Activated naive CD8-positive, alpha-beta T cell treated with anti-CD3 and anti-CD28 coated beads, Interleukin-2, amount 50 U/mL, for 24 hours (primary cell): Measurements from ENCODE around the gene TLN1.

ENCODE experiments used
- ATAC-seq: fragments of 150-1000 bp; cut with Tn5 transposase; one replicate; pipeline ENCODE4 v1.10.0; 2021
- DNase-seq: peaks from one replicate; pipeline ENCODE4 v3.0.0; 2021
- H3K27ac Mint-ChIP-seq: one replicate; pipeline ENCODE4 v1.8.0; 2021; ENCODE audit warnings: mild to moderate bottlenecking, mixed read lengths
- H3K27me3 Mint-ChIP-seq: one replicate; pipeline ENCODE4 v1.8.0; 2021; ENCODE audit warnings: mixed read lengths
- H3K36me3 Mint-ChIP-seq: one replicate; pipeline ENCODE4 v1.8.0; 2021; ENCODE audit warnings: low read depth, mixed read lengths
- H3K4me1 Mint-ChIP-seq: one replicate; pipeline ENCODE4 v1.8.0; 2021; ENCODE audit warnings: mixed read lengths
- H3K4me3 Mint-ChIP-seq: one replicate; pipeline ENCODE4 v1.8.0; 2021; ENCODE audit warnings: mild to moderate bottlenecking, moderate library complexity, mixed read lengths
- H3K9me3 Mint-ChIP-seq: one replicate; pipeline ENCODE4 v1.8.0; 2021; ENCODE audit warnings: mixed read lengths

The TLN1 gene

GRCh38 chr9:35696520-35697215 lies 35.3 kb downstream of the TLN1 start:
- ATAC-seq (peak; percentile 88), DNase-seq (peak; percentile 66)
- no peaks in the 10 kb centered on the region for H3K27me3 Mint-ChIP-seq
- H3K4me1 Mint-ChIP-seq = peaks cover 6% of the 10 kb centered on the region
- no peak overlapping the region for H3K4me3 Mint-ChIP-seq
- peaks cover 18% of the 10 kb centered on the region for H3K36me3 Mint-ChIP-seq
- H3K27ac Mint-ChIP-seq = no peak overlapping the region
- H3K9me3 Mint-ChIP-seq = no peaks in the 10 kb centered on the region

DNA sequence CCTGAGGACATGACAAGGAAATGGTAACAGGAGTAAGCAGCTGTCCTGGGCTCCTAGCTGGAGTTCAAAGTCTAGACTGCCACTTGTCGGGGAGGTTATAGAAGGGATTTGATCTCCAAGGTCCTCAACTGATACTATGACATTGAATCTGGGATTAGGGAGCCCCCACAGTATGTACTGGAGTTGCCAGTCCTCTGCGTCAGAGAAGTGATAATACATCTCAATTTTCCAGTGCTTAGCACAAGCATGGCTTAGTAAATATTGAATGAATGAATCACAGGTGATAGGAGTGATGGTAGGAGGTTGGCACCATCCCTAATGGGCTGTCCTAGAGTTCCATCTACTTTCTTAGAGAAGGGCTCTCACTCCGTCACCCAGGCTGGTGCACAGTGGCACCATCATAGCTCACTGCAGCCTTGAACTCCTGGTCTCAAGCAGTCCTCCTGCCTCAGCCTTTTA lies 36.0 kb downstream of the TLN1 start:
- Mint-ChIP-seq H3K9me3 (no peaks in the 10 kb centered on the region), H3K4me1 (peaks cover 6% of the 10 kb centered on the region), H3K4me3 (no peak overlapping the region), H3K27ac (no peak overlapping the region), H3K27me3 (no peaks in the 10 kb centered on the region), H3K36me3 (peaks cover 18% of the 10 kb centered on the region)
- DNase-seq (no peak), ATAC-seq (no peak)

DNA sequence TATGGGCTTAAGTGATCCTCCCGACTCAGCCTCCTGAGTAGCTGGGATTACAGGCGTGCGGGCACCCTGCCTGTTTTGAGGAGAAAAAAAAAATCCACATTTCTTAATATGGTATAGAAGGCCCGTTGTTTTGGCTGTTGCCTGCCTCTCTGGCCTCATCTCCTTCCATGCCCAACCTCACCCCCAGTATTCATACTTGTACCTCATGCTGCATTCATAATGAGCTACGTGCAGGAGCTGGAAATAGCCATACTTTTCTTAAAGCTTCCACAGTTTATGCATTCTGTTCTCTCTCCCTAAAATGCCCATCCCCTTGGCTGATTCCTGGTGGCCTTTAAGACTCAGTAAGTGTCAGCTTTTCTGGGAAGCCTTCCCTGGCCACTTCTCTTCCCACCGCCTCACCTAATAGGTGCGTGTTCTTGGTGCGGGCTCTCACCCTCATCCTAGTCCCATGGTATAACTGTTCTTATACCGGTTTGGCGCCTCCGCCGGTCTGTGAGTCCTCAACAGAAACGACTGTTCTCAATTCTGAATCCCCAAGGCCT lies 40.2 kb downstream of the TLN1 start:
- Mint-ChIP-seq H3K27me3 (no peaks in the 10 kb centered on the region), H3K4me1 (peaks cover 22% of the 10 kb centered on the region), H3K4me3 (no peak overlapping the region), H3K27ac (no peak overlapping the region), H3K9me3 (no peaks in the 10 kb centered on the region), H3K36me3 (peaks cover 7% of the 10 kb centered on the region)
- ATAC-seq (no peak), DNase-seq (no peak)

- peak; percentile 3 for ATAC-seq
These were observed 40.7 kb downstream of the TLN1 start for GRCh38 chr9:35691334-35691650.

GRCh38 chr9:35690614-35691333 lies 41.2 kb downstream of the TLN1 start:
- Mint-ChIP-seq H3K27ac (peak overlapping the region; percentile 44), H3K9me3 (no peaks in the 10 kb centered on the region), H3K27me3 (no peaks in the 10 kb centered on the region), H3K36me3 (no peaks in the 10 kb centered on the region), H3K4me3 (peak overlapping the region; percentile 74), H3K4me1 (peaks cover 20% of the 10 kb centered on the region)
- DNase-seq (peak; percentile 52), ATAC-seq (peak; percentile 8)

More at GRCh38 chr9:35691334-35691650, 40.7 kb downstream of the TLN1 start:
- peak overlapping the region; percentile 44 for H3K27ac Mint-ChIP-seq
- peaks cover 20% of the 10 kb centered on the region for H3K4me1 Mint-ChIP-seq
- H3K4me3 Mint-ChIP-seq = peak overlapping the region; percentile 74
- peaks cover 1% of the 10 kb centered on the region for H3K36me3 Mint-ChIP-seq
- H3K9me3 Mint-ChIP-seq = no peaks in the 10 kb centered on the region
- DNase-seq = no peak
- H3K27me3 Mint-ChIP-seq = no peaks in the 10 kb centered on the region

DNA sequence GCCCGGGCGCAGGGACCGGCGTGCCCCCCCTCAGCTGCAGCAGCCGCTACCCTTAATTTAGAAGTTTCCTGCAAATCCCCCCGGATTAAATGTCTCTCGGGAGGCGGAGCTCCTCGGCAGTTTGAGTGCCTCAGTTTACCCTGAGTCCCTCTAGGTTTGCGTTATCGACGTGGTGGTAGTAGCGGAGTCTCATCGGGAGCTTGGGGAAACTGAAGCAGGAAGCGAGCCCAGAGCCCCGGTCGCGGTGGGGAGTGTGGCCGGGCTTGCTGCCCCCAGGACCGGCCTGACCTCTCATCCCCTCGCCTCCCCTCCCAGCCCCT lies 41.7 kb downstream of the TLN1 start:
- Mint-ChIP-seq H3K36me3 (no peaks in the 10 kb centered on the region), H3K4me3 (peak overlapping the region; percentile 74), H3K9me3 (no peaks in the 10 kb centered on the region), H3K4me1 (peaks cover 20% of the 10 kb centered on the region), H3K27ac (no peak overlapping the region), H3K27me3 (no peaks in the 10 kb centered on the region)
- no peak for ATAC-seq
- no peak for DNase-seq

DNA sequence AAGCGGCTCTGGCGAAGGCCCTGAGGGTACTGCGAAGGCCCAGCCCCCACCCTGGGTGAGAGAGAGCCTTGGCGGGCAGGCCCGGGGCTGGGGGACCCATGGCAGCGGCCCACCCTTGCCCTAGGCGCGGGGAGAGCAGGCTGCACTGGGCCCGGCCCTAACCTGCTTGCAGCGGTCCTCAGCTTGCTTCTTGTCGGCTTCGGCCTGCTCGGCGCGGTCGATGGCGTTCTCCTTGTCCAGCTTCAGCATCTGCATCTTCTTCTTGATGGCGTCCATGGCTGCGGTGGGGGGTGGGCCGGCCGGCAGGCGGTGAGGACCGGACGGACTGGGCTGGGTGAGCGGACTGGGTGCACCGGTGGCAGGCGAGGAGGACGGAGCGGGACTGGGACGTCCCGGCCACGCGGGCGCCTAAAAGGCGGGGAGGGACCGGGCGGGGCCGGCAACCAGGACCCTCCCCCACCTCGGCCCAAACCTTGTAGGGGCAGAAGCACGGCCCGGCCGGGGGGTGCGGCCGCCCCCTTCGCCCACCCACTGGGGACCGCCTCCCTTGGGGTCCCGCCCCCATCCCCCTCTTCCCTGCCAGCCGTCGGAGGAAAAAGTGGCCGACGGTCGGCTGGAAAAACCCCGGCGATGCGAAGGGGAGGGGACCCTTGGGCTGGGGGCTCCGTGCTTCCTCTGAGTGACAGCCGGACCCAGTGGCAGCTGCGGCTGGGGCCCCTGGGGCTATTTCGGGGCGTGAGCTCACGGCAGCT lies 42.3 kb downstream of the TLN1 start, which contains the start of gene TPM2:
Gene TPM2, minus strand, starts transcription at position 384 of the 752 bp plus-strand sequence. Its CDS starts 108 bp downstream, at position 276.
- DNase-seq (no peak), ATAC-seq (no peak)
- Mint-ChIP-seq H3K4me3 (peak within 1 kb of the TSS; percentile 74), H3K27me3 (no peaks in the 10 kb centered on the region), H3K27ac (peak within 1 kb of the TSS; percentile 44), H3K4me1 (peaks cover 20% of the 10 kb centered on the region), H3K9me3 (no peaks in the 10 kb centered on the region), H3K36me3 (no peaks in the 10 kb centered on the region)

- H3K36me3 Mint-ChIP-seq = no peaks in the 10 kb centered on the region
- no peak for DNase-seq
- no peaks in the 10 kb centered on the region for H3K27me3 Mint-ChIP-seq
- no peaks in the 10 kb centered on the region for H3K9me3 Mint-ChIP-seq
- no peak overlapping the region for H3K27ac Mint-ChIP-seq
- H3K4me1 Mint-ChIP-seq = peaks cover 20% of the 10 kb centered on the region
- H3K4me3 Mint-ChIP-seq = peak overlapping the region; percentile 54
- peak; percentile 89 for ATAC-seq
These were observed 43.1 kb downstream of the TLN1 start for GRCh38 chr9:35688558-35689541.

- peaks cover 20% of the 10 kb centered on the region for H3K4me1 Mint-ChIP-seq
- no peaks in the 10 kb centered on the region for H3K36me3 Mint-ChIP-seq
- H3K27me3 Mint-ChIP-seq = no peaks in the 10 kb centered on the region
- no peak overlapping the region for H3K27ac Mint-ChIP-seq
- H3K4me3 Mint-ChIP-seq = no peak overlapping the region
- DNase-seq (no peak), ATAC-seq (no peak)
- no peaks in the 10 kb centered on the region for H3K9me3 Mint-ChIP-seq
These were observed 43.9 kb downstream of the TLN1 start for GRCh38 chr9:35687972-35688557.

- H3K27ac Mint-ChIP-seq = no peak overlapping the region
- ATAC-seq (no peak), DNase-seq (no peak)
- no peaks in the 10 kb centered on the region for H3K36me3 Mint-ChIP-seq
- H3K27me3 Mint-ChIP-seq = no peaks in the 10 kb centered on the region
- H3K4me3 Mint-ChIP-seq = no peak overlapping the region
- H3K9me3 Mint-ChIP-seq = no peaks in the 10 kb centered on the region
- peaks cover 20% of the 10 kb centered on the region for H3K4me1 Mint-ChIP-seq
These were observed 44.7 kb downstream of the TLN1 start for GRCh38 chr9:35687306-35687705.

- H3K9me3 Mint-ChIP-seq = no peaks in the 10 kb centered on the region
- H3K36me3 Mint-ChIP-seq = no peaks in the 10 kb centered on the region
- no peak overlapping the region for H3K27ac Mint-ChIP-seq
- DNase-seq (no peak), ATAC-seq (no peak)
- no peaks in the 10 kb centered on the region for H3K27me3 Mint-ChIP-seq
- H3K4me3 Mint-ChIP-seq = no peak overlapping the region
- H3K4me1 Mint-ChIP-seq = peaks cover 20% of the 10 kb centered on the region
These were observed 45.5 kb downstream of the TLN1 start for GRCh38 chr9:35686222-35687203.

DNA sequence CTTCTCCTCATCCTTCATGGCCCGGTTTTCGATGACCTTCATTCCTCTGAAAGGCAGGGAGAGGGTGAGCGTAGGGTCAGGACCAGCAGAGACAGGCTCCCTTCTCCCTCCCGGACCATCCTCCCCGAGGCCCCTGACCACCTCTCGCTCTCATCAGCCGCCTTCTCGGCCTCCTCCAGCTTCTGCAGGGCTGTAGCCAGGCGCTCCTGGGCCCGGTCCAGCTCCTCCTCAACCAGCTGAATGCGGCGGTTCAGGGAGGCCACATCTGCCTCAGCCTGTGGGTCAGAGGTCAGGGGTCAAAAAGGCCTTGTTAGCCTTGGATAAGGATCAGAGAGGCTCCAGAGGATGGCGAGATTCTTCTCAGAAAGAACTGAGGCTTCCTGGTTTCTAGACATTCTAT lies 46.5 kb downstream of the TLN1 start:
- H3K4me1 Mint-ChIP-seq = peaks cover 18% of the 10 kb centered on the region
- H3K36me3 Mint-ChIP-seq = no peaks in the 10 kb centered on the region
- no peak overlapping the region for H3K27ac Mint-ChIP-seq
- H3K27me3 Mint-ChIP-seq = no peaks in the 10 kb centered on the region
- ATAC-seq (no peak), DNase-seq (no peak)
- no peaks in the 10 kb centered on the region for H3K9me3 Mint-ChIP-seq
- H3K4me3 Mint-ChIP-seq = no peak overlapping the region

DNA sequence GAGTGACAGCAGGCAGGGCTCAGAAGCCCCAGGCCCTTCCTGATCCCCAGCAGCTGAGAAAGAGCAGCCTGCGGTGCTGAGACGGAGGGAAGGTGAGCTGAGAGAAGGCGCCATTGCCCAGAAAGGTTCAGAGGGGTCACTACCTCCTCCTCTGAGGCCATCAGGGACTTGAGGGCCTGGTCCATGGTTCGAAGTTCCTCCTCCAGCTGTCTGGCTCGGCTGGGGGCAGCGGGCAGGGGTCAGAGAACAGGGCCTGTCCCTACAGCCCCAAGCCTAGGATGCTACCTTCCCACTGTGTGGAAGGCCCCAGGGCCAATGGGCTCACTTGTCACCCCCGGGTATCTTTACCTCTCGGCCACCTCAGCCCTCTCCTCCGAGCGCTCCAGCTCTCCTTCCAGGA lies 47.1 kb downstream of the TLN1 start:
- Mint-ChIP-seq H3K4me1 (peaks cover 18% of the 10 kb centered on the region), H3K36me3 (no peaks in the 10 kb centered on the region), H3K27me3 (no peaks in the 10 kb centered on the region), H3K4me3 (no peak overlapping the region), H3K9me3 (no peaks in the 10 kb centered on the region), H3K27ac (no peak overlapping the region)
- DNase-seq (no peak), ATAC-seq (no peak)
